Esophagus muscularis mucosa (tissue), 4 donors: ENCODE data around the gene RCAN1.

Source experiments
- EP300 ChIP-seq: sonication (generic); formaldehyde crosslinking; IDR thresholded peaks from one replicate; pipeline ENCODE4 v1.6.1; 2017; ENCODE audit warnings: antibody characterized with exemption
- POLR2A ChIP-seq: fragments of 450-650 bp; IDR thresholded peaks from one replicate; pipeline ENCODE4 v1.6.1; 2017; ENCODE audit warnings: antibody characterized with exemption, moderate library complexity, mild to moderate bottlenecking, low read depth
- TF ChIP-seq, protein P1 (sequence below), 3 experiments: fragments of 200-600 bp in 2 of 3; fragments of 450-650 bp in 1 of 3; sonication (generic) in 2 of 3; IDR thresholded peaks; one replicate each; pipeline ENCODE4 v1.5.1; 2017 to 2019; ENCODE audit warnings: antibody characterized with exemption in 3 of 3, mild to moderate bottlenecking in 2 of 3, moderate library complexity in 1 of 3

GRCh38 chr21:34593423-34593822 is 21.5 kb downstream of the RCAN1 start:
- TF ChIP-seq, protein P1, sequence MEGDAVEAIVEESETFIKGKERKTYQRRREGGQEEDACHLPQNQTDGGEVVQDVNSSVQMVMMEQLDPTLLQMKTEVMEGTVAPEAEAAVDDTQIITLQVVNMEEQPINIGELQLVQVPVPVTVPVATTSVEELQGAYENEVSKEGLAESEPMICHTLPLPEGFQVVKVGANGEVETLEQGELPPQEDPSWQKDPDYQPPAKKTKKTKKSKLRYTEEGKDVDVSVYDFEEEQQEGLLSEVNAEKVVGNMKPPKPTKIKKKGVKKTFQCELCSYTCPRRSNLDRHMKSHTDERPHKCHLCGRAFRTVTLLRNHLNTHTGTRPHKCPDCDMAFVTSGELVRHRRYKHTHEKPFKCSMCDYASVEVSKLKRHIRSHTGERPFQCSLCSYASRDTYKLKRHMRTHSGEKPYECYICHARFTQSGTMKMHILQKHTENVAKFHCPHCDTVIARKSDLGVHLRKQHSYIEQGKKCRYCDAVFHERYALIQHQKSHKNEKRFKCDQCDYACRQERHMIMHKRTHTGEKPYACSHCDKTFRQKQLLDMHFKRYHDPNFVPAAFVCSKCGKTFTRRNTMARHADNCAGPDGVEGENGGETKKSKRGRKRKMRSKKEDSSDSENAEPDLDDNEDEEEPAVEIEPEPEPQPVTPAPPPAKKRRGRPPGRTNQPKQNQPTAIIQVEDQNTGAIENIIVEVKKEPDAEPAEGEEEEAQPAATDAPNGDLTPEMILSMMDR (IDR thresholded peaks at IDR 0.05) = no peak
- TF ChIP-seq EP300 (no peak), POLR2A (no peak)
